Ishikawa (cell line): ENCODE data around the gene PRX.

Experiments
- CEBPB ChIP-seq: IDR thresholded peaks from 2 replicates; pipeline ENCODE4 v1.6.1; 2012
- CREB1 ChIP-seq: IDR thresholded peaks from 2 replicates; pipeline ENCODE4 v1.6.1; 2012; ENCODE audit warnings: low read depth
- EGR1 ChIP-seq: IDR thresholded peaks from 2 replicates; pipeline ENCODE4 v1.6.1; 2012
- EP300 ChIP-seq: IDR thresholded peaks from 2 replicates; pipeline ENCODE4 v1.6.1; 2012; ENCODE audit warnings: borderline replicate concordance
- FOXM1 ChIP-seq: IDR thresholded peaks from 2 replicates; pipeline ENCODE4 v1.6.1; 2012; ENCODE audit warnings: low read depth, borderline replicate concordance
- MAX ChIP-seq: IDR thresholded peaks from 2 replicates; pipeline ENCODE4 v1.6.1; 2012
- NFIC ChIP-seq: IDR thresholded peaks from 2 replicates; pipeline ENCODE4 v1.6.1; 2012
- RAD21 ChIP-seq: IDR thresholded peaks from 2 replicates; pipeline ENCODE4 v1.6.1; 2012; ENCODE audit warnings: low read depth
- REST ChIP-seq: IDR thresholded peaks from 2 replicates; pipeline ENCODE4 v1.6.1; 2012; ENCODE audit warnings: low read depth, mild to moderate bottlenecking
- TAF1 ChIP-seq: IDR thresholded peaks from 2 replicates; pipeline ENCODE4 v1.6.1; 2012; ENCODE audit warnings: low read depth, mild to moderate bottlenecking
- TCF12 ChIP-seq: IDR thresholded peaks from 2 replicates; pipeline ENCODE4 v1.6.1; 2012; ENCODE audit warnings: low read depth
- TEAD4 ChIP-seq: IDR thresholded peaks from 2 replicates; pipeline ENCODE4 v1.6.1; 2012
- USF1 ChIP-seq: IDR thresholded peaks from 2 replicates; pipeline ENCODE4 v1.6.1; 2012
- YY1 ChIP-seq: IDR thresholded peaks from 2 replicates; pipeline ENCODE4 v1.6.1; 2012; ENCODE audit warnings: low read depth
- ZBTB7A ChIP-seq: IDR thresholded peaks from 2 replicates; pipeline ENCODE4 v1.6.1; 2012; ENCODE audit warnings: low read depth

Gene PRX

GRCh38 chr19:40380199-40381037 is 32.8 kb downstream of the PRX start:
- TF ChIP-seq RAD21: no peak
- no peak for TF ChIP-seq USF1
- TF ChIP-seq TEAD4: no peak
- no peak for TF ChIP-seq ZBTB7A
- no peak for TF ChIP-seq TAF1
- TF ChIP-seq CREB1: no peak
- TF ChIP-seq CEBPB: no peak
- no peak for TF ChIP-seq TCF12

- no peak for TF ChIP-seq FOXM1
- no peak for TF ChIP-seq CREB1
- TF ChIP-seq MAX: no peak
- no peak for TF ChIP-seq CEBPB
- no peak for TF ChIP-seq USF1
- no peak for TF ChIP-seq YY1
- TF ChIP-seq EGR1: no peak
- no peak for TF ChIP-seq REST
- no peak for TF ChIP-seq TEAD4
- no peak for TF ChIP-seq ZBTB7A
- TF ChIP-seq RAD21: no peak
- no peak for TF ChIP-seq NFIC
- no peak for TF ChIP-seq TAF1
- no peak for TF ChIP-seq TCF12
- no peak for TF ChIP-seq EP300
Measured at GRCh38 chr19:40379446-40380198, 33.6 kb downstream of the PRX start.

GRCh38 chr19:40378509-40378908 is 34.7 kb downstream of the PRX start:
- TF ChIP-seq USF1: no peak
- TF ChIP-seq ZBTB7A: no peak
- TF ChIP-seq FOXM1: no peak
- TF ChIP-seq TCF12: no peak
- no peak for TF ChIP-seq TEAD4
- no peak for TF ChIP-seq YY1
- no peak for TF ChIP-seq CREB1
- no peak for TF ChIP-seq RAD21
- no peak for TF ChIP-seq MAX
- TF ChIP-seq CEBPB: no peak
- TF ChIP-seq TAF1: no peak
- no peak for TF ChIP-seq EP300

- no peak for TF ChIP-seq ZBTB7A
- no peak for TF ChIP-seq TCF12
- no peak for TF ChIP-seq CREB1
- TF ChIP-seq CEBPB: no peak
- TF ChIP-seq MAX: no peak
- TF ChIP-seq NFIC: no peak
- TF ChIP-seq TAF1: no peak
- no peak for TF ChIP-seq FOXM1
- TF ChIP-seq REST: no peak
- no peak for TF ChIP-seq EGR1
- no peak for TF ChIP-seq USF1
- no peak for TF ChIP-seq YY1
Measured at GRCh38 chr19:40377876-40378385, 35.2 kb downstream of the PRX start.
